Dedifferentiated amniotic fluid mesenchymal stem cell (primary cell): ENCODE data around the gene SNRPA1.

Experiments used
- DNase-seq: peaks from one replicate; pipeline ENCODE4 v3.0.0-alpha.2; 2016; ENCODE audit errors: extremely low spot score

The SNRPA1 gene

GRCh38 chr15:101262551-101262950 is 32.5 kb downstream of the SNRPA1 start:
- DNase-seq: no peak

GRCh38 chr15:101258238-101259144 is 36.6 kb downstream of the SNRPA1 start:
- DNase-seq: peak; percentile 80

GRCh38 chr15:101256757-101257156 is 38.3 kb downstream of the SNRPA1 start:
- DNase-seq: no peak

- DNase-seq: no peak
These were observed 39.3 kb downstream of the SNRPA1 start for GRCh38 chr15:101255615-101256241.

GRCh38 chr15:101255051-101255395 is 40.0 kb downstream of the SNRPA1 start:
- DNase-seq: no peak

GRCh38 chr15:101254157-101255050 is 40.6 kb downstream of the SNRPA1 start:
- no peak for DNase-seq

GRCh38 chr15:101252836-101253235 is 42.2 kb downstream of the SNRPA1 start:
- DNase-seq: no peak

GRCh38 chr15:101251830-101252820 is 42.9 kb downstream of the SNRPA1 start, which contains the start of gene CHSY1:
TSS of gene CHSY1 (minus strand) at chr15:101252048. CDS start at chr15:101251456, 592 bp downstream.
- peak; percentile 90 for DNase-seq

GRCh38 chr15:101250873-101251829 is 43.9 kb downstream of the SNRPA1 start:
- DNase-seq: peak; percentile 30

- no peak for DNase-seq
These were observed 44.7 kb downstream of the SNRPA1 start for GRCh38 chr15:101250341-101250831.

GRCh38 chr15:101248274-101248673 is 46.8 kb downstream of the SNRPA1 start:
- no peak for DNase-seq

- DNase-seq: no peak
These were observed 48.0 kb downstream of the SNRPA1 start for GRCh38 chr15:101246824-101247745.

- DNase-seq: no peak
These were observed 48.7 kb downstream of the SNRPA1 start for GRCh38 chr15:101246391-101246790.

GRCh38 chr15:101244889-101245668 is 50.0 kb downstream of the SNRPA1 start:
- DNase-seq: no peak

- no peak for DNase-seq
These were observed 50.8 kb downstream of the SNRPA1 start for GRCh38 chr15:101244036-101244781.

GRCh38 chr15:101243420-101243819 is 51.6 kb downstream of the SNRPA1 start:
- DNase-seq: no peak

- DNase-seq: no peak
These were observed 52.1 kb downstream of the SNRPA1 start for GRCh38 chr15:101242999-101243336.
